ENCODE results near the gene ZSWIM6.

DNA sequence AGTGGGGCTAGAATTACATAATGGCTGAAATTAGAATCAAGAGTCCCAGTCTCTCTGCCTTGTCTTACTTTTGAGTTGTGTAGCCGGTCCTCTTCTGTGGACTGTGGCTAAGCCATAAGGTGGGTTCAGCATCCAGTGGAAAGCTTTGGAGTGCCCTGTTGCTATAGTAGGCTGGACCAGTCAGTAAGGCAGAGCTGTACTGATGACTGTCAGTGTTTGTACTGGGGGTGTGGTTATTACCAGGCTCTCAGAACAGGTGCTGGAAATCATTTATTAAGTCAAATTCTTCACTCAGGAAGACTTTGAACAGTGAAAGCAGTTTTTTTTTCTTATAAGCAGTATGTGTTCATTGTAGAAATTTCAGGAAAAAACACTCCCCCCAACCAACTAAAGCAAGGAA, 129.4 kb downstream of the ZSWIM6 start:
- no peak for TF ChIP-seq EP300 (IDR thresholded peaks at IDR 0.05; ENCODE audit: borderline replicate concordance in 1 of 2, low read depth in 1 of 2, low read length in 1 of 2)
- no peak for TF ChIP-seq TAF1 (IDR thresholded peaks at IDR 0.05; ENCODE audit: borderline replicate concordance, low read depth, low read length)
- TF ChIP-seq, protein P1, sequence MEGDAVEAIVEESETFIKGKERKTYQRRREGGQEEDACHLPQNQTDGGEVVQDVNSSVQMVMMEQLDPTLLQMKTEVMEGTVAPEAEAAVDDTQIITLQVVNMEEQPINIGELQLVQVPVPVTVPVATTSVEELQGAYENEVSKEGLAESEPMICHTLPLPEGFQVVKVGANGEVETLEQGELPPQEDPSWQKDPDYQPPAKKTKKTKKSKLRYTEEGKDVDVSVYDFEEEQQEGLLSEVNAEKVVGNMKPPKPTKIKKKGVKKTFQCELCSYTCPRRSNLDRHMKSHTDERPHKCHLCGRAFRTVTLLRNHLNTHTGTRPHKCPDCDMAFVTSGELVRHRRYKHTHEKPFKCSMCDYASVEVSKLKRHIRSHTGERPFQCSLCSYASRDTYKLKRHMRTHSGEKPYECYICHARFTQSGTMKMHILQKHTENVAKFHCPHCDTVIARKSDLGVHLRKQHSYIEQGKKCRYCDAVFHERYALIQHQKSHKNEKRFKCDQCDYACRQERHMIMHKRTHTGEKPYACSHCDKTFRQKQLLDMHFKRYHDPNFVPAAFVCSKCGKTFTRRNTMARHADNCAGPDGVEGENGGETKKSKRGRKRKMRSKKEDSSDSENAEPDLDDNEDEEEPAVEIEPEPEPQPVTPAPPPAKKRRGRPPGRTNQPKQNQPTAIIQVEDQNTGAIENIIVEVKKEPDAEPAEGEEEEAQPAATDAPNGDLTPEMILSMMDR (IDR thresholded peaks at IDR 0.05), result no peak
- no peak for TF ChIP-seq POLR2AphosphoS5 (IDR thresholded peaks at IDR 0.05; ENCODE audit: low read depth, low read length)
- TF ChIP-seq, protein P2, sequence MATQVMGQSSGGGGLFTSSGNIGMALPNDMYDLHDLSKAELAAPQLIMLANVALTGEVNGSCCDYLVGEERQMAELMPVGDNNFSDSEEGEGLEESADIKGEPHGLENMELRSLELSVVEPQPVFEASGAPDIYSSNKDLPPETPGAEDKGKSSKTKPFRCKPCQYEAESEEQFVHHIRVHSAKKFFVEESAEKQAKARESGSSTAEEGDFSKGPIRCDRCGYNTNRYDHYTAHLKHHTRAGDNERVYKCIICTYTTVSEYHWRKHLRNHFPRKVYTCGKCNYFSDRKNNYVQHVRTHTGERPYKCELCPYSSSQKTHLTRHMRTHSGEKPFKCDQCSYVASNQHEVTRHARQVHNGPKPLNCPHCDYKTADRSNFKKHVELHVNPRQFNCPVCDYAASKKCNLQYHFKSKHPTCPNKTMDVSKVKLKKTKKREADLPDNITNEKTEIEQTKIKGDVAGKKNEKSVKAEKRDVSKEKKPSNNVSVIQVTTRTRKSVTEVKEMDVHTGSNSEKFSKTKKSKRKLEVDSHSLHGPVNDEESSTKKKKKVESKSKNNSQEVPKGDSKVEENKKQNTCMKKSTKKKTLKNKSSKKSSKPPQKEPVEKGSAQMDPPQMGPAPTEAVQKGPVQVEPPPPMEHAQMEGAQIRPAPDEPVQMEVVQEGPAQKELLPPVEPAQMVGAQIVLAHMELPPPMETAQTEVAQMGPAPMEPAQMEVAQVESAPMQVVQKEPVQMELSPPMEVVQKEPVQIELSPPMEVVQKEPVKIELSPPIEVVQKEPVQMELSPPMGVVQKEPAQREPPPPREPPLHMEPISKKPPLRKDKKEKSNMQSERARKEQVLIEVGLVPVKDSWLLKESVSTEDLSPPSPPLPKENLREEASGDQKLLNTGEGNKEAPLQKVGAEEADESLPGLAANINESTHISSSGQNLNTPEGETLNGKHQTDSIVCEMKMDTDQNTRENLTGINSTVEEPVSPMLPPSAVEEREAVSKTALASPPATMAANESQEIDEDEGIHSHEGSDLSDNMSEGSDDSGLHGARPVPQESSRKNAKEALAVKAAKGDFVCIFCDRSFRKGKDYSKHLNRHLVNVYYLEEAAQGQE (IDR thresholded peaks at IDR 0.05; ENCODE audit: low read depth, low read length), result no peak
- no peak for TF ChIP-seq GABPA (IDR thresholded peaks at IDR 0.05; ENCODE audit: low read depth)
- TF ChIP-seq RFX5 (IDR thresholded peaks at IDR 0.05; ENCODE audit: low read length), result no peak
- TF ChIP-seq ELF1 (IDR thresholded peaks at IDR 0.05), result no peak
- TF ChIP-seq NFIC (IDR thresholded peaks at IDR 0.05; ENCODE audit: borderline replicate concordance), result no peak
- TF ChIP-seq RCOR1 (IDR thresholded peaks at IDR 0.05; ENCODE audit: low read length), result no peak

All from SK-N-SH (cell line).